ENCODE results near the gene KLHL3. TPM values are rescaled to one million over a fixed set of nuclear protein-coding genes. Genes with fewer than 3 reads are reported as not detected.
"Not testable (repeated sequence)": the region's sequence is repeated elsewhere in the genome, so short reads cannot be mapped to it uniquely, and the experiment has no call there.

The KLHL3 gene
- total and polyA plus RNA-seq, 4 donors = 0.91 to 8.8 (median 3.7) TPM

GRCh38 chr5:137782984-137783536 is 47.2 kb upstream of the KLHL3 start:
- Histone ChIP-seq H3K4me1 (ENCODE audit: control insufficient read depth in 4 of 4, insufficient read depth in 4 of 4, low read length in 3 of 4) (no peaks in the 10 kb centered on the region), H3K27ac (ENCODE audit: low read depth in 1 of 2, low read length in 2 of 2) (no peak overlapping the region), H3K27me3 (ENCODE audit: control insufficient read depth in 4 of 4, insufficient read depth in 4 of 4, low read length in 3 of 4) (no peaks in the 10 kb centered on the region), H3K9me3 (ENCODE audit: control insufficient read depth in 4 of 4, low read length in 3 of 4) (no peaks in the 10 kb centered on the region), H3K9ac (ENCODE audit: low read depth in 1 of 2, low read length in 2 of 2) (no peak overlapping the region), H3K4me3 (ENCODE audit: low read depth in 1 of 3, low read length in 3 of 3) (no peak overlapping the region), H3K36me3 (ENCODE audit: control insufficient read depth in 4 of 4, insufficient read depth in 3 of 4, low read depth in 1 of 4, low read length in 3 of 4) (no peaks in the 10 kb centered on the region)
- DNase-seq (ENCODE audit: low spot score) = no peak
- WGBS = 79% methylated on average over 4 of the region's 4 CpGs
- TF ChIP-seq FOXA2 (IDR thresholded peaks at IDR 0.05) (no peak), REST (IDR thresholded peaks at IDR 0.05) (no peak), YY1 (IDR thresholded peaks at IDR 0.05) (no peak), TAF1 (conservative IDR thresholded peaks at IDR 0.05) (no peak), ZBTB33 (IDR thresholded peaks at IDR 0.05) (no peak), FOXA1 (IDR thresholded peaks at IDR 0.05) (no peak)

- no peaks in the 10 kb centered on the region for H3K36me3 ChIP-seq (ENCODE audit: control insufficient read depth in 4 of 4, insufficient read depth in 3 of 4, low read depth in 1 of 4, low read length in 3 of 4)
- TF ChIP-seq GABPA (IDR thresholded peaks at IDR 0.05 in 1 of 2, conservative IDR thresholded peaks at IDR 0.05 in 1 of 2) (no peak), EGR1 (IDR thresholded peaks at IDR 0.05; ENCODE audit: low read depth in 2 of 2) (no peak)
- WGBS = 95% methylated on average over 2 of the region's 2 CpGs
Observed at GRCh38 chr5:137782055-137782454, 46.2 kb upstream of the KLHL3 start.

GRCh38 chr5:137778772-137779564 is 43.1 kb upstream of the KLHL3 start:
- Histone ChIP-seq H3K27ac (ENCODE audit: low read depth in 1 of 2, low read length in 2 of 2) (no peak overlapping the region), H3K36me3 (ENCODE audit: control insufficient read depth in 4 of 4, insufficient read depth in 3 of 4, low read depth in 1 of 4, low read length in 3 of 4) (no peaks in the 10 kb centered on the region), H3K4me3 (ENCODE audit: low read depth in 1 of 3, low read length in 3 of 3) (no peak overlapping the region), H3K4me1 (ENCODE audit: control insufficient read depth in 4 of 4, insufficient read depth in 4 of 4, low read length in 3 of 4) (no peaks in the 10 kb centered on the region), H3K9me3 (ENCODE audit: control insufficient read depth in 4 of 4, low read length in 3 of 4) (no peaks in the 10 kb centered on the region), H3K27me3 (ENCODE audit: control insufficient read depth in 4 of 4, insufficient read depth in 4 of 4, low read length in 3 of 4) (no peaks in the 10 kb centered on the region), H3K9ac (ENCODE audit: low read depth in 1 of 2, low read length in 2 of 2) (no peak overlapping the region)
- 47% methylated on average over 2 of the region's 2 CpGs for WGBS
- no peak for TF ChIP-seq HNF4A (conservative IDR thresholded peaks at IDR 0.05)
- peak; percentile 76 for TF ChIP-seq CTCF (IDR thresholded peaks at IDR 0.05; ENCODE audit: low read depth, low read length, missing input control)
- no peak for TF ChIP-seq JUND (IDR thresholded peaks at IDR 0.05)
- TF ChIP-seq NR2F2 (IDR thresholded peaks at IDR 0.05) = no peak
- peak; percentile 85 to 88 for TF ChIP-seq RAD21 (IDR thresholded peaks at IDR 0.05)
- DNase-seq (ENCODE audit: low spot score) = no peak

More at GRCh38 chr5:137782055-137782454, 46.2 kb upstream of the KLHL3 start:
- Histone ChIP-seq H3K4me3 (ENCODE audit: low read depth in 1 of 3, low read length in 3 of 3) (no peak overlapping the region), H3K27me3 (ENCODE audit: control insufficient read depth in 4 of 4, insufficient read depth in 4 of 4, low read length in 3 of 4) (no peaks in the 10 kb centered on the region), H3K27ac (ENCODE audit: low read depth in 1 of 2, low read length in 2 of 2) (no peak overlapping the region), H3K4me1 (ENCODE audit: control insufficient read depth in 4 of 4, insufficient read depth in 4 of 4, low read length in 3 of 4) (no peaks in the 10 kb centered on the region), H3K9me3 (ENCODE audit: control insufficient read depth in 4 of 4, low read length in 3 of 4) (no peaks in the 10 kb centered on the region), H3K9ac (ENCODE audit: low read depth in 1 of 2, low read length in 2 of 2) (no peak overlapping the region)
- DNase-seq (ENCODE audit: low spot score) = no peak

- WGBS = 91% methylated on average over 5 of the region's 5 CpGs
- not testable (repeated sequence) for H3K4me3 ChIP-seq (ENCODE audit: low read depth in 1 of 3, low read length in 3 of 3); H3K9ac ChIP-seq (ENCODE audit: low read depth in 1 of 2, low read length in 2 of 2); H3K27ac ChIP-seq (ENCODE audit: low read depth in 1 of 2, low read length in 2 of 2); H3K27me3 ChIP-seq (ENCODE audit: control insufficient read depth in 4 of 4, insufficient read depth in 4 of 4, low read length in 3 of 4); H3K9me3 ChIP-seq (ENCODE audit: control insufficient read depth in 4 of 4, low read length in 3 of 4); H3K4me1 ChIP-seq (ENCODE audit: control insufficient read depth in 4 of 4, insufficient read depth in 4 of 4, low read length in 3 of 4); H3K36me3 ChIP-seq (ENCODE audit: control insufficient read depth in 4 of 4, insufficient read depth in 3 of 4, low read depth in 1 of 4, low read length in 3 of 4); DNase-seq (ENCODE audit: low spot score)
Observed at GRCh38 chr5:137767937-137768336, 32.0 kb upstream of the KLHL3 start.

All from liver (tissue), 9 donors.